Measurements from ENCODE around the gene LRRC59. TPM values are rescaled to one million over a fixed set of nuclear protein-coding genes. Genes with fewer than 3 reads are reported as not detected.

LRRC59 gene
- total and polyA plus RNA-seq, 2 experiments from 2014 or later = 46.4 to 124 TPM

- TF ChIP-seq ZNF462 (CRISPR knock-in tag; IDR thresholded peaks at IDR 0.05) = no peak
- no peak for TF ChIP-seq ZNF114 (CRISPR knock-in tag; IDR thresholded peaks at IDR 0.05)
- no peak for TF ChIP-seq EZH2 (IDR thresholded peaks at IDR 0.05; ENCODE audit: low read depth, unreplicated experiment)
- TF ChIP-seq ETS1 (IDR thresholded peaks at IDR 0.05) = no peak
Observed at GRCh38 chr17:50381260-50381815, 16.0 kb downstream of the LRRC59 start (continued).

- DNase-seq (ENCODE audit: low spot score) (peak; percentile 29), ATAC-seq (peak; percentile 53; the same call in 2 of the 3 replicates)
- TF ChIP-seq EZH2 (IDR thresholded peaks at IDR 0.05; ENCODE audit: low read depth, unreplicated experiment) = no peak
- TF ChIP-seq CTCF (conservative IDR thresholded peaks at IDR 0.05; ENCODE audit: low read depth in 2 of 2) = peak; percentile 27 to 42
- Mint-ChIP-seq H3K4me1 (no peaks in the 10 kb centered on the region), H3K36me3 (ENCODE audit: low read depth) (peaks cover 68% of the 10 kb centered on the region), H3K9me3 (no peaks in the 10 kb centered on the region), H3K27me3 (ENCODE audit: insufficient read depth, low read depth, poor library complexity) (peaks cover 7% of the 10 kb centered on the region), H3K27ac (no peak overlapping the region), H3K4me3 (no peak overlapping the region)
- H3K4me2 ChIP-seq = no peak overlapping the region
- no peak overlapping the region for H2AFZ ChIP-seq
- no peaks in the 10 kb centered on the region for H3K27me3 ChIP-seq (ENCODE audit: insufficient read depth)
- no peaks in the 10 kb centered on the region for H3K9me2 ChIP-seq (ENCODE audit: insufficient read depth)
- H3F3A ChIP-seq (replicated peaks; ENCODE audit: low read depth) = 0 out of 2 replicates have a peak, but pooled peaks cover 3% of the 10 kb centered on the region
- H3K36me3 ChIP-seq (ENCODE audit: insufficient read depth) = peaks cover 34% of the 10 kb centered on the region
- no peak overlapping the region for H3K4me3 ChIP-seq
- H3K4me1 ChIP-seq (ENCODE audit: insufficient read depth) = no peaks in the 10 kb centered on the region
- H4K20me1 ChIP-seq (replicated peaks; ENCODE audit: insufficient read depth) = no peaks in the 10 kb centered on the region; the same call in 1 of the 2 replicates
- no peaks in the 10 kb centered on the region for H3K79me2 ChIP-seq (replicated peaks; ENCODE audit: insufficient read depth)
- no peak overlapping the region for H3K27ac ChIP-seq (ENCODE audit: low read depth)
Observed at GRCh38 chr17:50380369-50381259, 16.7 kb downstream of the LRRC59 start.
